Activated effector memory CD4-positive, alpha-beta T cell treated with Interleukin-2 at 50 U/mL for 16 hours (primary cell): ENCODE measurements around the gene HS3ST6.

ENCODE experiments used
- DNase-seq: peaks from one replicate; pipeline ENCODE4 v3.0.0-alpha.2; 2020

The HS3ST6 gene

GRCh38 chr16:1874854-1875253 lies 43.4 kb downstream of the HS3ST6 start:
- DNase-seq = no peak

GRCh38 chr16:1871974-1872635 lies 46.1 kb downstream of the HS3ST6 start, which contains the start of gene MEIOB:
Gene MEIOB, minus strand, starts transcription at chr16:1872164. Its CDS starts 3,989 bp downstream, at chr16:1868175.
- no peak for DNase-seq

GRCh38 chr16:1870365-1871082 lies 47.7 kb downstream of the HS3ST6 start:
- DNase-seq = no peak

- no peak for DNase-seq
These were observed 52.1 kb downstream of the HS3ST6 start for GRCh38 chr16:1865902-1866690.

GRCh38 chr16:1863681-1864460 lies 54.3 kb downstream of the HS3ST6 start:
- no peak for DNase-seq

- no peak for DNase-seq
These were observed 55.8 kb downstream of the HS3ST6 start for GRCh38 chr16:1862394-1862793.

GRCh38 chr16:1861730-1862129 lies 56.5 kb downstream of the HS3ST6 start:
- DNase-seq = no peak
